G401 (cell line): Measurements from ENCODE around the gene C3orf18. TPM values are rescaled to one million over a fixed set of nuclear protein-coding genes. Genes with fewer than 3 reads are reported as not detected.

Experiments
- DNase-seq: peaks from one replicate; pipeline ENCODE4 v3.0.0-alpha.2; 2015; ENCODE audit warnings: low spot score
- in situ Hi-C: cut with HindIII; loops from 2 replicates; pipeline ENCODE4 v1.10.0; 2016; ENCODE audit warnings: low sequenced_read_pairs, mixed read lengths
- total RNA-seq: library from RNA; depleted of rRNA; stranded (reverse); fragments of >200 nt; shearing (Covaris generic); gene quantifications from 2 replicates; pipeline ENCODE4 v1.2.3, GENCODE V29; 2014

C3orf18 gene
- total RNA-seq, 1 experiment from 2014 or later = 15.4 TPM

DNA sequence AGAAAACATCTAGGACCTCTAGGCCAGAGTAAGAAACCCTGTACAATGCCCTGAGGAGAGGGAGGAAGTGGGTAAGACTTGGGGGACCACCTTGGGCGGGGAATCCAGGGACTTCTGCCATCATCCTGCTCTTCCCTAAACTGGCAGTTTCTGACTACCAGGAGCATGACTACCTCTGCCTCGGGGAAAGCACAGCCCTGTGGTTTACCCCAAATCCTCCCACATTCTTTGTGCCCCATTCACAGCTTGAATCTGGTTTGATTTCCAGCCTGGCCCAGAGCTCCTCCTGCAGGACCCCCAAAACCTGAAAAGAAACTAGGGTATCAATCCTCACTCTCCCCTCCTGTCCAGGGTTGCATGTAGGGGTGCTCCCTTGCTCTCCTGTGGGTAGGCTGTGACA, 4.7 kb downstream of the C3orf18 start:
- in situ Hi-C loops = no loop called here
- DNase-seq = no peak

- peak; percentile 48 for DNase-seq
- in situ Hi-C loops = no loop called here
Observed at GRCh38 chr3:50559702-50560101, 7.8 kb downstream of the C3orf18 start.

- in situ Hi-C loops = no loop called here
Observed at GRCh38 chr3:50557915-50558314, 9.6 kb downstream of the C3orf18 start.

DNA sequence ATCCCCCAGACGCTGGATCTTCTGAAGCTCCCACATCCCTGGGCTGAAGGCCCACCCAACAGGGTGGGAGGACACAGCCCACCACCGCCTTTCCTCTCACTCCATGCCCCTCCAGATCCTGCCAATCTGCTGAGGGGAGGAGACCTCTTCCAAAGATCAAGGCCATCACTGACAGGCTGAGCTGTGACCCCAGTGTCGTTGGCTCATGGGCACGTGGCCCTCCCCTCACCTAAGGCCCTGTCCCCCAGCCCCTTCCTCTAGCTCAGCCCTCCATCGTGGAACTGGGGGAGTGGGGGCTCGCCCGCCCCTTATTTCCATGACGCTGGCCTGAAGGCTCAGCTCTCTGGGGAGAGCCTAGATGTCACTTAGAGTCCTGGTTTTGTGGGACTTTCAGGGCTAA, 10.4 kb downstream of the C3orf18 start:
- no peak for DNase-seq
- in situ Hi-C loops = no loop called here

More at GRCh38 chr3:50557915-50558314, 9.6 kb downstream of the C3orf18 start:
- no peak for DNase-seq

DNA sequence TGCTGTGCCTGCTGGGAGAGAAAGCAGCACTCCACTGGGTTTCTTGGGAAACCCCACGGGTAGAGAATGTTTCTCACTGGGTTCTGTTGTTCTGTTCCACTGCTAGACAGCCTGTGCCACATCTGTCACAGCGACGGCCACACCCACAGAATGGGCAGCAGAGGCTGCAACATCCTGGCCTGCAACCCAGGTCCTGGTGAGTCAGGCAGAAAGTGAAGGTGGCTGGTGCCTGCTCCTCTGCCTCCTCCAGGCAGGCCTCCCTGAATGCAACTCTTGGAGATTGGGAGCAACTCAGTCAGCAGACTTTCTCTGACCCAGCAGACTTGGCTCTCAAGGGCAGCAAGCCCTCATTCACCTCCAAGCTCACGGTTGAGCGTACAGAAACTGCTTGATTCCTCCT, 13.0 kb downstream of the C3orf18 start:
- no peak for DNase-seq

GRCh38 chr3:50552598-50552997, 14.9 kb downstream of the C3orf18 start:
- in situ Hi-C loops = no loop called here
- DNase-seq = no peak

More for the DNA sequence above, 13.0 kb downstream of the C3orf18 start:
- in situ Hi-C loops = no loop called here

DNA sequence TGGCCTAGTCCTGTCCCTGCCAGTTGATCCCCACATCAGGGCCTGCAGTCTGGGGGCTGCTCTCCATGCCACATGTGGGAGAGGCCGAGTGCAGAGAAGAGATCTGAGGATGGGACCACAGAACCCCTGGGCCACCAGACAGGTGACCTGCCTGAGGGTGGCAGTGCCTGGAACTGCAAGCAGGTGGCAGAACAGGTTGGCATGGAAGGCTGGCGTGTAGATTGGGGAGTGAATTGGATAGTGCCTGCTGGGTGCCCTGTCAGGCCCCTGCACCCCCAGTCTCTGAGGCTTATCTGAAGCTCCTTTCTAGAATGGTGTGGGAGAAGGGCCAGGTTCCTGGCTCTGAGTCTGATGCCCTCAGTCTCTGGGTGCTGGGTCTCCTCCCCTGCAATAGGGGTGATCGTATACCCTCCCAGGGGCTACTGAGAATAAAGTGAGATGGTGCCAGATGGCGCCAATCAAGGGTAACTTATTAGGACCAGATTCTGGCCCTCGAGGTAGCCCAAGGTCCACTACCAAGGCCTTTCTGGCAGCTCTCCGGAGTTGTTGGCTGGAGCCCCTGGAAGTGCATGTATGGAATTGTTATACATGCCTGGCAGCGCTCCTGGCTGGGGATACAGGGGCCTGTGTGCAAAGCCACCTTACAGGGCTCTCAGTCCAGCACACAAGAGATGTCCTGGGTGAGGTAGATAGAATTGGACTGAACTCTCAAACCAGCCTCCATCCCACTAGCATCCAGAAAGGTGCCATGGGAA, 15.7 kb downstream of the C3orf18 start:
- in situ Hi-C loops = no loop called here

GRCh38 chr3:50551054-50551659, 16.4 kb downstream of the C3orf18 start:
- no peak for DNase-seq
- in situ Hi-C loops = no loop called here

More for the DNA sequence above, 15.7 kb downstream of the C3orf18 start:
- DNase-seq = peak; percentile 81

- in situ Hi-C loops = no loop called here
- peak; percentile 59 for DNase-seq
Observed at GRCh38 chr3:50550079-50550736, 17.3 kb downstream of the C3orf18 start.

GRCh38 chr3:50549226-50549625, 18.3 kb downstream of the C3orf18 start:
- in situ Hi-C loops = no loop called here
- no peak for DNase-seq

DNA sequence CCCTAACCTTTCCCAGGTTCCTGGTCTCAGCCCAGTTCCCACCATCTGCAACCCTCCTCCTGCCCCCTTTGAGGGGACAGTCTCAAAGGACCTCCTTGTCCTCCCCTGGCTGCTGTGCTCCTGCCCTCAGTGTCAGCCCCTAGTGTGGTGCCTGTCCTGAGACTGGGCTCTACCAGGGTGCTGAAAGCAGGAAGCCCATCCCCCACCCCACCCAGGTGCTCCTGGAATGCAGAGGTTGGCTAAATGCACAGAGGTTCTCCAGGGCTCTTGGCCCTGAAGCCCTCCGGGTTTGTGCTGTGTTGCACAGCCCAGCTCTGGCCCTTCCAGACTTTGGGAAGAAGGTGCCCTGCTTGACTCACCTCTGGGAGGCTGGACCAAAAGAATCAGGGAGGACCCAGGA, 21.8 kb downstream of the C3orf18 start:
- no peak for DNase-seq

GRCh38 chr3:50542177-50543034, 25.1 kb downstream of the C3orf18 start:
- DNase-seq = peak; percentile 88
- in situ Hi-C loops = no loop called here

More for the DNA sequence above, 21.8 kb downstream of the C3orf18 start:
- in situ Hi-C loops = no loop called here

- in situ Hi-C loops = loop anchor here (5.0 to 10.0 kb wide), 2 partner anchors 117 to 185 kb away; partner anchors contain the start of genes CYB561D2, NPRL2 and TMEM115
- DNase-seq = no peak
Observed at GRCh38 chr3:50539356-50540286, 27.9 kb downstream of the C3orf18 start.

GRCh38 chr3:50537421-50538129, 30.0 kb downstream of the C3orf18 start:
- in situ Hi-C loops = loop anchor here (5.0 to 10.0 kb wide), 2 partner anchors 115 to 183 kb away; partner anchors contain the start of genes CYB561D2, NPRL2 and TMEM115
- no peak for DNase-seq

- DNase-seq = no peak
- in situ Hi-C loops = loop anchor here (5.0 to 10.0 kb wide), 2 partner anchors 114 to 182 kb away; partner anchors contain the start of genes CYB561D2, NPRL2 and TMEM115
Observed at GRCh38 chr3:50536471-50537180, 30.9 kb downstream of the C3orf18 start.

GRCh38 chr3:50534681-50535330, 32.7 kb downstream of the C3orf18 start:
- in situ Hi-C loops = loop anchor here (5.0 to 10.0 kb wide), 2 partner anchors 113 to 180 kb away; partner anchors contain the start of genes CYB561D2, NPRL2 and TMEM115

More at GRCh38 chr3:50534681-50535330, 32.7 kb downstream of the C3orf18 start:
- DNase-seq = no peak
